HG03558 (cell line): ENCODE measurements around the gene FAM156A.
"Not testable (repeated sequence)": the region's sequence is repeated elsewhere in the genome, so short reads cannot be mapped to it uniquely, and the experiment has no call there.

Experiments used
- ATAC-seq: cut with Tn5 transposase; IDR thresholded peaks from one replicate; pipeline ENCODE4 v1.9.1; 2021; ENCODE audit warnings: moderate number of reproducible peaks; ENCODE audit not compliant: unreplicated experiment; ENCODE audit errors: extremely low read depth

The FAM156A gene

GRCh38 chrX:52967922-52968321, 9.6 kb upstream of the FAM156A start:
- ATAC-seq, result not testable (repeated sequence)

GRCh38 chrX:52966993-52967738, 8.8 kb upstream of the FAM156A start:
- not testable (repeated sequence) for ATAC-seq

- ATAC-seq, result not testable (repeated sequence)
Measured at GRCh38 chrX:52958961-52959360, 643 bp upstream of the FAM156A start.

GRCh38 chrX:52949884-52950283, 8.4 kb downstream of the FAM156A start:
- ATAC-seq, result not testable (repeated sequence)

GRCh38 chrX:52949325-52949724, 9.0 kb downstream of the FAM156A start:
- ATAC-seq, result not testable (repeated sequence)

GRCh38 chrX:52948265-52948664, 10.1 kb downstream of the FAM156A start:
- ATAC-seq, result not testable (repeated sequence)

GRCh38 chrX:52947501-52947900, 10.8 kb downstream of the FAM156A start:
- ATAC-seq, result not testable (repeated sequence)

- ATAC-seq, result not testable (repeated sequence)
Measured at GRCh38 chrX:52945838-52946494, 12.4 kb downstream of the FAM156A start.

GRCh38 chrX:52941728-52942127, 16.6 kb downstream of the FAM156A start:
- ATAC-seq, result not testable (repeated sequence)

- ATAC-seq, result not testable (repeated sequence)
Measured at GRCh38 chrX:52940704-52941103, 17.6 kb downstream of the FAM156A start.

GRCh38 chrX:52935470-52935784, 22.9 kb downstream of the FAM156A start:
- ATAC-seq, result not testable (repeated sequence)

GRCh38 chrX:52934704-52935469, 23.4 kb downstream of the FAM156A start:
- peak; percentile 87 for ATAC-seq

GRCh38 chrX:52933976-52934703, 24.2 kb downstream of the FAM156A start:
- ATAC-seq, result no peak

GRCh38 chrX:52933213-52933612, 25.1 kb downstream of the FAM156A start:
- ATAC-seq, result no peak

GRCh38 chrX:52930214-52930613, 28.1 kb downstream of the FAM156A start:
- not testable (repeated sequence) for ATAC-seq

GRCh38 chrX:52923781-52924241, 34.5 kb downstream of the FAM156A start:
- peak; percentile 35 for ATAC-seq

- not testable (repeated sequence) for ATAC-seq
Measured at GRCh38 chrX:52914704-52915103, 43.6 kb downstream of the FAM156A start.

GRCh38 chrX:52913681-52914080, 44.6 kb downstream of the FAM156A start:
- ATAC-seq, result not testable (repeated sequence)

- ATAC-seq, result not testable (repeated sequence)
Measured at GRCh38 chrX:52909313-52909969, 48.9 kb downstream of the FAM156A start.

- not testable (repeated sequence) for ATAC-seq
Measured at GRCh38 chrX:52907900-52908299, 50.4 kb downstream of the FAM156A start.
